Stimulated activated CD4-positive, alpha-beta T cell treated with anti-CD3 and anti-CD28 coated beads, Interleukin-12 subunit alpha, Interleukin-12 subunit beta, amount 100 ng/mL, for 48 hours (primary cell): ENCODE data around the gene FADS2.

Experiments used
- DNase-seq, 3 donors: peaks; one replicate each; pipeline ENCODE4 v3.0.0-alpha.2; 2020; ENCODE audit warnings: low read depth in 2 of 3, low spot score in 1 of 3

Gene FADS2

DNA sequence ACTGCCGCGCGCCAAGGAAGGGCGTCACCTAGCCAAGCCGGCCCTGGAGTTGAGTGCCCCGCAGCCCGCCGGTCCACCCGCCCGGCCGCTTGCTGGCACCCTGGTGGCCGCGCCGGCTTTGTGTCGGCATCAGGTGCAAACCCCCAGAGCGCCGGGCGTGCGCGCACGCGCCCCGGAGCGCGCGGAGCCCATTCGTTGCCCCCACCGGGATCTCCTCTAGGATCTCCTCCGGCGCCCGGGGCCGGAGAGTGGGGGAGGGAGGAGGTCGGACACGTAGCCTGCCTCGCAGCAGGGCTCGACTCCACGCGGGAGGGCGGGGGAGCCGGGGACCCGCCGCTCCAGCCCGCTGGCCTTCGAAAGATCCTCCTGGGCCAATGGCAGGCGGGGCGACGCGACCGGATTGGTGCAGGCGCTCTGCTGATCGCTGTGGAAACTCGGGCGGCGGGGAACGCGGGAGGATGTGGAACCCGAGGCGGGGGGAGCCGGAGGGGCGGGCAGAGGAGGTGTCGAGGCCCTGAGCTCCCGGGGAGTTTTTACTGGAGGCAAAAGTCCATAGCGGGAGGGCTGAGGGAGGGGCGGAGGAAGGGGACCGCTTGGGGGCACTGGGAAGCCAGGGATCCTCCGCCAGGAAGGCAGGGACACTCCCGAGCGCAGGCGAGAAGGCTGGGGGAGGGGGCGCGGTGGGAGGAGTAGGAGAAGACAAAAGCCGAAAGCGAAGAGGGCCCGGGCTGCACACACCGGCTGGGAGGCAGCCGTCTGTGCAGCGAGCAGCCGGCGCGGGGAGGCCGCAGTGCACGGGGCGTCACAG, at the start of gene FADS2:
Gene FADS2, plus strand, starts transcription at position 730 of the 808 bp plus-strand sequence. CDS start 91 bp downstream, outside the sequence.
- peak; percentile 60 to 68 (median 66) for DNase-seq

DNA sequence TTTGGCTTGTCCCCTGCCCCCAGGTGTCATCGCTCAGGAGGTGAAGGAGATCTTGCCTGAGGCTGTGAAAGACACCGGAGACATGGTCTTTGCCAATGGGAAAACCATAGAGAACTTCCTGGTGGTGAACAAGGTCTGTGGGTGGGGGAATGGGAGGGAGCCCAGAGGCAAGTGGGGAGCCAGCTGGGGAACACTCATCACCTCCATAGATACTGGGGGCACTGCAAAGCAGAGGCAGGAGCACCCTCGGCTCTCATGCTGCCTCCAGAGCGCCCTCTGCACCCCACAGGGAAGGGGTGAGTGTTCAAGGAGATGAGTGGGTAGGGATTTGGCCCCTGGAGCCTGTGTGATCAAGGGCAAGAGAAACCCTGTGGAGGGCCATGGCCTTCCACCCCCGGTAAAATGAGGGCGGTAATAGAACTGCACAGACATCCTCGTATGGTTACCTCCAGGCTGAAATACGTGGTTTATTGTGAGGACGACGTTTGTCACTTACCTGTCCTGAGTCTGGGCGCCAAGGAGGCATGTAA, 49.7 kb upstream of the FADS2 start:
- DNase-seq: no peak

DNA sequence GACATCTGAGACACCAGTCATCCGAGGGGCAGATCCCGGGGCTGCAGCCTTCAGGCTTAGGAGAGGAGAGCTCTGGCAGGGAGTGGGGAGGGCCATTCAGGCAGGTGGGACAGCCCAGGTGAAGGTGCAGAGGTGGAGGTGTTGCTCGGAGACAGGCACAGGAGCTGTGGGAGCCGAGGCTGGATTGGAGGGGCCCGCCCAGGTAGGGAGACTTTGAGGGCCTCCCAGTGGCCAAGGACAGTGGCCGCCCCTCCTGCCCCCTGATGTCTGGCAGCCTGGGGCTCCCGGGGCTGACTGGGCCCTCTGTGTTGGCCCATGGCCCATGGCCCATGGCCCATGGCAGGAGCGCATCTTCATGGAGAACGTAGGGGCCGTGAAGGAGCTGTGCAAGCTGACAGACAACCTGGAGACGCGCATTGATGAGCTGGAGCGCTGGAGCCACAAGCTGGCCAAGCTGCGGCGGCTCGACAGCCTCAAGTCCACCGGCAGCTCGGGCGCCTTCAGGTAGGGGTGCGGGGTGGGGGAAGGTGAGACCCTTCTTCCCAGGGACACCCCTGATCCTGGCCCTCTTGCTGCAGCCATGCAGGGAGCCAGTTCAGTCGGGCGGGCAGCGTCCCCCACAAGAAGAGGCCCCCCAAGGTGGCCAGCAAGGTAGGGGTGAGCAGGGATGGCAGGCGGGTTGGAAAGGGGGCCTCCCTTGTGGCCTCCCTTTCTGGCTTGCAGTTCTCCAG, 49.0 kb upstream of the FADS2 start:
- no peak for DNase-seq

DNA sequence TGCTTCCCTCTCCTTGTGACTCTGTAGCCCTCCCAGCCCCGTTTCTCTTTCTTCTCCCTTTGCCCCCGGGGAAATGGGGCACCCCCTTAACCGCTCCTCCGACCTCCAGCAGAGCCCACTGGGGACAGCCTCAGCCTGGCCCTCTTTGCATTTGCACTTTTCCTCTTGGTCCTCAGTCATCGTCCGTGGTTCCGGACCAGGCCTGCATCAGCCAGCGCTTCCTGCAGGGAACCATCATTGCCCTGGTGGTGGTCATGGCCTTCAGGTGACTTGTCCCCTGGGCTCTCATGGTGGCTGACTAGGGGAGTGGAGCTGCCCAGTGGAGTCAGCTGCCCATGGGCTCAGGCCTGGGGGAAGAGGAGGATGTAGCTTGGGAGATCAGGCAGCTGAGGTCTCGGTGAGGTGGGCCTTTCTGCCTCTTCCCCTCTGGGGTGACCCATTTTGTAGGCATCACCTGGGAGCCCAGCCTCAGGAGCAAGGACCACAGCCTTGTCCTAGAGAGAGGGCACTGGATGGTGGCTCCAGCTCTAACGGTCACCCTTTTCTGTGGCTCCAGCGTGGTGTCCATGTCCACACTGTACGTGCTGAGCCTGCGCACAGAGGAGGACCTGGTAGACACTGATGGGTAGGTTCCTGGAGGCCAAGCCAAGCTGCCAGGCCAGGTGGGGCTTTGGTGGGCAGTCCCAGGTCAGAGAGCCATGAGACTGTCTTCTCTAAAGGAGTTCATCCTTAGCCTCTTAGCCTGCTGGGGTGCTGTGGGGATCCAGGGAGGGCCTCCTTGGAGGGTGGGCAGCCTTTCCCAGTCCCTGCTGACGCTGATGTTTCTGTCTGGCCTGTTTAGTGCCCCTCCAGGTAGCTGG, 48.2 kb upstream of the FADS2 start:
- no peak for DNase-seq

DNA sequence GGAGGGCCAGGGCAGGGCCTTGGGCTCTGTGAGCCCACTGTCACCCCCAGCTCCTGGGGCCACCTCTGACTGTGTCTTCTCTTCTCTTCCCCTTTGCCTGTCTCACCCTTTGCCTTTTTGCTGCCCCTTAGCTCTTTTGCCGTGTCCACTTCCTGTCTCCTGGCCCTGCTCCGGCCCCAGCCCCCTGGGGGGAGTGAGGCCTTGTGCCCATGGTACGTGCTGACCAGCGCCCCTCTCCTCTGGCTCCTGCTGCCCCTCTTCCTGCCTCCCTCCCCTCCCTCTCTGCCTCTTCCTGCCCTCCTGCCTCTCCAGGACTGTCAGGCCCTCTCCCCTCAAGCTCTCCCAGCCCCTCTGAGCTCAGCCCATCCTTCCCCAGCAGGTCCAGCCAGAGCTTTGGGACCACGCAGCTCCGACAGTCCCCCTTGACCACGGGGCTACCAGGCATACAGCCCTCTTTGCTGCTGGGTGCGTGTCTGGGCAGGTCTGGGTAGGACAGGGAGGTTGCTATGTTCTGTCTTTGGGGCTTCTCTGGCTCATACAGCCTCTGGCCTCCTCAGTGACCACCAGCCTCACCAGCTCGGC, 47.4 kb upstream of the FADS2 start:
- DNase-seq: no peak

DNA sequence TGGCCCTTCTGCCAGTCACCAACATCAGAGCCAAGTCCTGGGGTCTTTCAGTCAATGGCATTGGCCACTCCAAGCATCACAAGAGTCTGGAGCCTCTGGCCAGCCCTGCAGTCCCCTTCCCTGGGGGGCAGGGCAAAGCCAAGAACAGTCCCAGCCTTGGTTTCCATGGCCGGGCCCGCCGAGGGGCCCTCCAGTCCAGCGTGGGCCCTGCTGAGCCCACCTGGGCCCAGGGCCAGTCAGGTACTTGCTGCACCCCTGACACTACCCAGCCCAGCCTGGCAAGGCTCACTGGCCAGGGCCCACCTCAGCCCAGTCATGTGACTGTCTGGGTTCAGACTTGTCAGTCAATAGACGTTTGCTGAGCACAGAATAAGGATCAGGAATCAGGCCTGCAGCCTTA, 46.5 kb upstream of the FADS2 start:
- DNase-seq: no peak

DNA sequence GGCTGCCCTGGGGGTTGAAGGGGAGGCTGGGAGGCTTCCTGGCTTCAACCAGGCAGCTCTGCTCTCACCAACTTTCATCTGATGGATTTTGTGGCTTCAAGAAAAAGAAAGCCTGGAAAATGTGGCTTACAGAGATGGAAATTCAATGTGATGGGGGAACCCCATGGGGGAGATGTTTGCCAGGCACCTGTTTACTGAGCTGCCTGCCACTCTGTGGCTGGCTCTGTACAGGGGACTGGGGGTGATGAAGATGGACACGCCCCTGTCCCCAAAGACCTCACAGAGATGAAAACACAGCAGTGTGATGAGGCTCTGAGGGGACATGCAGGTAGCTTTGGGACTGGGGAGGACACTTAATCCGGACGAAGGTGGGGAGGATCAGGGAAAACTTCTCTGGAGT, 45.8 kb upstream of the FADS2 start:
- no peak for DNase-seq

DNA sequence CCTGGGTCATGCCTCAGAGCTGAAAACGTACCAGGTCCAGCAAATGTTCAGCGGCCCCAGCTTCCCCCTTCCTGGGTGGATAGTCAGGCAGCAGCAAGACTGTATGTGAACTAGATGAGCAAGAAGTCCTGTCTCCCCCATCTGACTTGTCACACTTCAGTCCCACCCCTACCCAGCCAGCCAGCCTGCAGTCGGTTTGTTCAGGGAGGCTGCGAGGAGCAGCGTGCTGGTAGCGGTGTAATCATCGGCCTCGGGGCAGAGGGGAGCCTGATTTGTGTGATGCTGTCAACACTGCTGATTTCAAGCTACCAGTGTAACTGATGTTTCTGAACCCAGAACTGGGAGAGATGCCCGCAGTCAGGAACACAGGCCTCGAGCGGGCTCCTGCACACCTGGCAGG, 45.3 kb upstream of the FADS2 start:
- DNase-seq: no peak

DNA sequence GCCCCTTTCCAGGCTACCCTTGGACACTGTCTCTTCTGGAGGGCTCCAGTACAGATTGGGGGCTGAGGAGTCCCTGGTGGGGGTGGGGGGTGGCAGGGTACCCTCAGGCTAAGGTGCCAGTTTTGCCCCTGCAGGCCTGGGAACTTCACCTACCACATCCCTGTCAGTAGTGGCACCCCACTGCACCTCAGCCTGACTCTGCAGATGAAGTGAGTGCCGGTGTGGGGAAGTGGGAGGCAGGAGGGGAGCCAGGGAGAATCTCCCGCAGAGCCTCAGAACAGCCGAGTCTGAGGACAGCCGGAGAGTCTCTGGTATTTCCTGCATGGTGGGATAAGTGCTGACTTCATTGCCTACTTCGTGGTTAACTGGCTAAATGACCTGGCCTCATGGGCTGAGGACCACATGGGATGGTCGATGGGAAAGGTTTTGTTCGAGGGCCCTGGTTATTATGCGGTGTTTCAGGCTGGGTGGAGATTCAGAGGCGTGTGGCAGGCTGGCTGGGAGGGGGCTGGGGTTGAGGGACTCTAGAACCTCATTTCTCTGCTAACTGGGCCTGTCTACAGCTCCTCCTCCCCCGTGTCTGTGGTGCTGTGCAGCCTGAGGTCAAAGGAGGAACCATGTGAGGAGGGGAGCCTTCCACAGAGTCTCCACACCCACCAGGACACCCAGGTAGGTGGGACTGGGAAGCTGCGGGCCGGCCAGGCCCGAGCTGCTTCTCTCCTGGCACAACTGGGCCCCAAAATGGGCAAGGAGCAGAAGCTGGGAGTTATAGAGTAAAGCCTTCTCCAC, 44.2 kb upstream of the FADS2 start:
- no peak for DNase-seq

DNA sequence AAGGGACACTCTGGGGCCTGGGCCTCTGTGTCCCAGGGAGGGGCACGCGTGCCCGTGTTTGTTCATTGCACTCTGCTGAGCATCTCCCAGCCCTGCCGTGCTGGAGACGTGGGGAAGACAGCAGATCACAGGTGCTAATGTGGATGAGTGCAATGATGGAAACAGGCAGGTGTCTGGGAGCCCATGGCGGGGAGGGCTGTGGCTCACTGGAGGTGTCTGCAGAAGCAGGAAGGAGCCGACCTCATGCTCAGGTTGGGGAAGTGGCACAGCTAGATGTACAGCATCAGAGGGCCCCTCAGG, 43.6 kb upstream of the FADS2 start:
- DNase-seq: no peak

DNA sequence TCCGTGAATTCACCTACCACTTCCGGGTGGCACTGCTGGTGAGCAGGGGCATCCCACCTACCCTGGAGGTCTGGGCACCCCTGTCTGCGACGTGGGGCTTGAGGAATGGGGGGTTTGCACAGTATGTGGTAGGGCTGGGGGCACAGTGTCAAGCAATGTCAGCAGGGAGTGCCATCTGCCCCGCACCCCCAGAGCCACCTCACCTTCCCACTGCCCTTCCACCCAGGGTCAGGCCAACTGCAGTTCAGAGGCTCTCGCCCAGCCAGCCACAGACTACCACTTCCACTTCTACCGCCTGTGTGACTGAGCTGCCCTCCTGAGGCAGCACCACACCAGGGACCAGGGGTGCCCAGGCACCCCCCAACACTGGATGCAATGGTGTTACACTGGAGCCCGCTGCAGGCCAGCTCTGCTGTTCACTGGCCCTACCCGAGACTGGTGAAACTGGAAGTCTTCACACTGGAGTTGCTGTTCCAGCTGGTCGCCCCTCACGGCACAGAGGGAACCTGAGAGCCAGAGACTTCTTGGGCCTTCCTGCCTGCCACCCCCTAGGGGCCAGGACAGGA, 42.2 kb upstream of the FADS2 start:
- DNase-seq: no peak

DNA sequence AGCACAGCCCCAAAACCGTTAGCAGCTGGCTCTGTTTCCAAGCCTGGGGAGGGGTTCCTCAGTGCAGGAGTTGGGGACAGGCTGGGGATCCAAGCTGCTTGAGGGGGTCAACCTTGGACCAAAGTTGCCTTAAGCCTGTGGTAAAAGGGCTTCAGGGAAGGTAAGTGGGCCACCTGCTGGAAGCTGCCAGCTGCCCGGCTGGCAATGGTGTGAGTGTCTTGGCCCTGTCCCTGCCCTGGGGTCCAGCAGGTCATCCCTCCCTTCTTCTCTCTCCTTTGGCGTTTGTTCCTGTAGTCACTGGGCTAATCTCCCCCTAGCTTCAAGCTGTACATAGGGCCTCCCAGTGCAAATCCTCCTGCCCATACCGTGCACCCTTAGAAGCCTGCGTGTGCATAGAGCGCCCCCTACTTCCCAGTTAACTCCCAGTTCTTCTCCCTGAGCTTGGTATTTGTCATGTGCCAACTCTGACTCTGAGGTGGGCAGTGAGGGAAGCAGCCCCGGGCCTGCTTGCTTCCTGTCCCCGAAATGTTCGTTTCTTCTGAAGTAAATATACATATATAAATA, 40.1 kb upstream of the FADS2 start:
- no peak for DNase-seq

DNA sequence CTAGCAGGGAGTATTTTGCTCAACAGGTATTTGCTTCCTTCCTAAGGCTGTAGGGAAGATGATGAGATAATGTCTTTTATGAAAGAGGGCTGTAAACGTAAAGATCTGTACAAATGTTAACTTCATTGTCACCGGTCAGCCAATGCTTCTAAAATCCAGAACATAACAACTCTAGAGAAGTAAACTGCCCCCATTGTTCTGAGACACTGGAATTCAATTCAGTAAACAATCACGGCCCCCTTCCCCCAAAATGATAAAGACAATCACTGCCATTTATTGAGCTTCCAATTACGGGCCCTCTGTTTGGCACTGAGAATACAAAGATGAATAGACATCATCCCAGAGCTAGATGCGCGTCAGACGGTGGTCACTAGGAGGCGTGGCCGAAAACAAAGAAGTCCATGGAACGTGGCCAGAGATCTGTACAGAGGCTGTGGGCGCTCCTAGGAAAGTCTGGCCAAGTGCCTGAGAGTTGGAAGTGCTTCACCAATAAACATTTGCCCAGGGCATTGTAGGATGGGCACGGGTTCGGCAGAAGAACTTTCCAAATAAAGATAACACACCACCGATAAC, 36.3 kb upstream of the FADS2 start:
- peak in 2 of 3 donors; percentile 33 to 51 for DNase-seq

DNA sequence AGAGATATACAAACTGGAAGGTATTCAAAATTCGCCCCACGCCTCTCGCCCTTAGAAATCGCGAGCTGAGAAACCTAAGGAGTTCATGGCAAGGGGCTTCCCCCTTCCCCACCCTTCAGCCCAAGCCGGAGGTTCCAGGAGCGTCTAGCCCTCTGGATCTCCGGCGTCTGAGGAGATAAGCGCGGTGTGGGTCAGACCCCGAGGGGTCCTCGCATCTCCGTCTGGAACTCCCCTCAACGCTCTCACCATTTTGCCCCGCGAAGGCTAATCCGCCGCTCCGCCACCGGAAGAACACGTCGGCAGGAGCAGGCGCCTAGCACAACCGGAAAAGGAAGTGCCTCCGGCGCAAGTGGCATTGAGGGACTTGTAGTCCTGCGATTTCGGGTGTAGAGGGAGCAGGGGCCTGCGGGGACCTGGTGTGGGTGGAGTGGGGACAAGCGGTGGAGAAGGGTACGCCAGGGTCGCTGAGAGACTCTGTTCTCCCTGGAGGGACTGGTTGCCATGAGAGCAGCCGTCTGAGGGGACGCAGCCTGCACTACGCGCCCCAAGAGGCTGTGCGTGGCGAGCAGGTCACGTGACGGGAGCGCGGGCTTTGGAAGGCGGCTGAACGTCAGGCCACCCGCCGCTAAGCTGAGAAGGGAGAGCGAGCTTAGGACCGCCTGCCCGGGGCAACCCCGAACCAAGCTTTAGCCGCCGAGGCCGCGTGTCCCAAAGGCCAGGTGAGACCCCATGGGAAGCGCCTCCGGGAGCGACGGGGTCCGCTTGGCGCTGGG, 35.6 kb upstream of the FADS2 start, which contains the start of the genes FEN1 and TMEM258:
Gene FEN1, plus strand, starts transcription at position 602 of the 773 bp plus-strand sequence. CDS start 2,451 bp downstream, outside the sequence.
Gene TMEM258, minus strand, starts transcription at position 290 of the 773 bp plus-strand sequence. Its CDS starts 41 bp downstream, at position 249.
- peak; percentile 78 to 86 (median 81) for DNase-seq

DNA sequence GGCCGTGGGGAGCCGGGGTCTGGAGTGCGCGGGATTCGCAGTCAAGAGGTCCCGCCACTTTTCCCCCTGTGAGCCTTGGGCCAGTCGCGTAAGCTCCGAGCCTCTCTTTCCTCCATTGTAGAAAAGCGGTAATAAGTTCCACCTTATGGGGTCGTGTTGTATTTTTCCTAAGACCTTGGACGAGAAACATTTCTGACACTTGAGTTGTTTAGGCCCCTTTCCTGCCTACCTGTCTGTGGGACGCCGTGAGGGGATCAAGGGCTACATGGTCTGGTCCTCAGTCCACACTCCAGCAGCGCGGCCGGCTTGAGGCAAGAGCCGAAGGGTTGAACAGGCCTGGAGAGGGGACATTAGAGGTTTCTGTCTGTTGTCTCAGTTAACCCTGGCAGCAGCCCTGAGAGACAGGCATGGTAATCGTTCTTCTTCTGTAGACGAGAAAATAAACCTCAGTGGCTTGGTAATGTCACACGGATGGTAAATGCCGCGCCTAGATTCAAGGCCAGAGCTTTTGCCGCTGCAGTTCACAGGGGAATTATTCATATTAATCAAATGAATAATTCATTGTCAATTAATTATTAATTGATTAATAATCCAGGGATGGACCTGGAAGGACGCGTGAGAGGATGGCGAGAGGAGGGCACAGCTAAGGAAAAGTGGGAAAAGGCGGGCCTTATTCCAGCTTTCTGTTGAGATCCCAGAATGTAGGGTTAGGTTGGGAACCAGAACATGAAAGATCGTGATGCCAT, 34.8 kb upstream of the FADS2 start:
- no peak for DNase-seq

DNA sequence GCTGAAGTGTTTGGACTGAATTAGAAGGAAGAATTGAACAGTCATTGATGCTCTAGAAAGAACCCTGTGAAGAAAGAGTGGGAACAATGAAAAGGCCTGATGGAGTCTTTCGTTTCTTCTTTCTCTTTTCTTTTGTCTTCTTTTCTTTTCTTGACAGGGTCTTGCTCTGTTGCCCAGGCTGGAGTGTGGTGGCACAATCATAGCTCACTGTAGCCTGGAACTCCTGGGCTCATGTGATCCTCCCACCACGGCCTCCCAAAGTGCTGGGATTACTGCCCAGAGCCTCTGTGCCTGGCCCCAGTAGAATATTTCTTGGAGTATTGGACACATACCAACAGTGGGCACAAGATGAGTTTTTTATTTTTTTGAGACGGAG, 34.3 kb upstream of the FADS2 start:
- no peak for DNase-seq

DNA sequence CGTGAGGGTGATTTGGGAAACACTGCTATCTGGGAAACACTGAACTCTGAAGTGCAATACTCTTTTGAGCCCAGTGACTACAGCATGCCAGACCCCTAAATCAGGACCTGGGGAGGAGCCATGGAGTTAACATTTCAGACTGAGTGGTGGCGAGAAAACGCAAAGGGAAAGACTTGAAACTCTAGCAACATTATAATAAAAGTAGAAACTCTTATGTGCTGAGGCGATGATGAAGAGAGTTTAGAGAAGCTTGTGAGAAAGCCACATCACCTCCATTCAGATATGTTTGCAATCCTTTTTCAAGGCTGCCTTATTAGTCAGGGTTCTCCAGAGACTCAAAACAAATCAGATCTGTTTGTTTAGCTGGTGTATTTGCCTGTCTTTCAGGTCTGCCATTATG, 33.5 kb upstream of the FADS2 start:
- DNase-seq: no peak

DNA sequence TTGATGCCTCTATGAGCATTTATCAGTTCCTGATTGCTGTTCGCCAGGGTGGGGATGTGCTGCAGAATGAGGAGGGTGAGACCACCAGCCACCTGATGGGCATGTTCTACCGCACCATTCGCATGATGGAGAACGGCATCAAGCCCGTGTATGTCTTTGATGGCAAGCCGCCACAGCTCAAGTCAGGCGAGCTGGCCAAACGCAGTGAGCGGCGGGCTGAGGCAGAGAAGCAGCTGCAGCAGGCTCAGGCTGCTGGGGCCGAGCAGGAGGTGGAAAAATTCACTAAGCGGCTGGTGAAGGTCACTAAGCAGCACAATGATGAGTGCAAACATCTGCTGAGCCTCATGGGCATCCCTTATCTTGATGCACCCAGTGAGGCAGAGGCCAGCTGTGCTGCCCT, 32.6 kb upstream of the FADS2 start:
- DNase-seq: no peak
